Measurements from ENCODE around the gene SLITRK6. TPM values are rescaled to one million over a fixed set of nuclear protein-coding genes. Genes with fewer than 3 reads are reported as not detected.

The SLITRK6 gene
- total and polyA plus RNA-seq, 2 of the 8 experiments (the other 6 are each of a cell fraction or from before 2014, with no cell fraction given), result 0.11 to 0.17 TPM

DNA sequence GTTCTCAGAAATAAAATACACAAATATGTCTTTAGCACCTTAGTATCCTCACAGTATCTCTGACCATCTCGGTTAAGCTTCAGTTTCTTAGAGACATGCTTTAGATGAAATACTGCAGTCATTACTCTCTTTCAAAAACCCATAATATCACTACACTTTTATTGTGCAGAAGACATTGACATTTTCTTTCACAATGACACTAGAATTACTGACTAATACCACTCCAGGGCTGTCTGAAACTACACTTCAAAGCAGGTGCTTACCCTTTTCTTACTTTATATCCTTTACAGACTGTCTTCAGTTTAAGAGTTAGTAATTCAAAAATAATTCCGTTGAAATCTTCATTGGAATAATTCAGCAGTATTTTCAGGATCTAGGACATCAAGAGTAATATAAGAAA, 42.2 kb upstream of the SLITRK6 start (continued):
- no peak for TF ChIP-seq KDM5A (IDR thresholded peaks at IDR 0.05; ENCODE audit: low read length)
- no peak for TF ChIP-seq E2F6 (IDR thresholded peaks at IDR 0.05)
- TF ChIP-seq CTBP2 (IDR thresholded peaks at IDR 0.05; ENCODE audit: borderline replicate concordance, insufficient read depth, insufficient read length, low read length), result no peak
- TF ChIP-seq BCL11A (IDR thresholded peaks at IDR 0.05; ENCODE audit: low read depth in 2 of 2, low read length in 2 of 2), result no peak

Data from H1 (cell line).